GM12864 (cell line): ENCODE measurements around the gene ST6GALNAC6.
"Not testable (repeated sequence)": the region's sequence is repeated elsewhere in the genome, so short reads cannot be mapped to it uniquely, and the experiment has no call there.

Experiments
- DNase-seq: peaks from one replicate; pipeline ENCODE4 v3.0.0-alpha.2; 2011; ENCODE audit warnings: low read depth
- H3K4me3 ChIP-seq: 2 replicates; pipeline ENCODE4 v1.5.1; 2011; ENCODE audit warnings: mild to moderate bottlenecking, low read depth, low read length, control low read depth
- CTCF ChIP-seq: IDR thresholded peaks from 2 replicates; pipeline ENCODE4 v1.5.1; 2011; ENCODE audit warnings: low read depth, mild to moderate bottlenecking, moderate library complexity, low read length, control low read depth, inconsistent platforms; ENCODE audit errors: missing control alignments

ST6GALNAC6 gene

GRCh38 chr9:127871531-127871930, 27.9 kb downstream of the ST6GALNAC6 start:
- DNase-seq: no peak
- H3K4me3 ChIP-seq: no peak overlapping the region
- TF ChIP-seq CTCF: no peak

DNA sequence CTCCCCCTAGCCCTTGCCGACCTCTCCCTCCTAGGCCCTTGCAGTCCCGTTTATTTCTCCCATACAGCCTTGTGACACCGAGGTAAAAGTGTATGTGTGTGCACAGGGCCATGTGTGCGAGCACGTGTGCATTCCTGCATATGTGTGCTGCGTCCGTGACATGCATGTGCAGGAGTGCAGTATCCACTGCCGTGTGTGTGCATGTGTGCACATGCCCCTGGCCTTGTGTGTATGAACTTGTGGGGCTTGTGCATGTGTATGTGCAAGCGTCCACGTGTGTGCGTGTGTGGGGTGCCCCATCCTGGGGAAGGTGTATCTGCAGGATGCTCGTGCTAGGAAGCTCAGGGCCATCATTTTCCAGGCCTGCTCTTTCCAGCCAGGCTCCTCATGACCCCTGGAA, 28.5 kb downstream of the ST6GALNAC6 start:
- DNase-seq: no peak
- TF ChIP-seq CTCF: no peak
- H3K4me3 ChIP-seq: no peak overlapping the region

DNA sequence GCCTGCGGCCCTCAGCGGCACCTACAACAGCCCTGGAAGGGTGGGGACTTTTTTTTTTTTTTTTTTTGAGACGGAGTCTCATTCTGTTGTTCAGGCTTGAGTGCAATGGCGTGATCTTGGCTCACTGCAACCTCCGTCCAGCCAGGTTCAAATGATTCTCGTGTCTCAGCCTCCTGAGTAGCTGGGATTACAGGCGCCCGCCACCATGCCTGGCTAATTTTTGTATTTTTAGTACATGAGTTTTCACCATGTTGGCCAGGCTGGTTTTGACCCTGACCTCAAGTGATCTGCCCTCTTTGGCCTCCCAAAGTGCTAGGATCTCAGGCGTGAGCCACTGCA, 29.3 kb downstream of the ST6GALNAC6 start:
- H3K4me3 ChIP-seq, DNase-seq: not testable (repeated sequence)

DNA sequence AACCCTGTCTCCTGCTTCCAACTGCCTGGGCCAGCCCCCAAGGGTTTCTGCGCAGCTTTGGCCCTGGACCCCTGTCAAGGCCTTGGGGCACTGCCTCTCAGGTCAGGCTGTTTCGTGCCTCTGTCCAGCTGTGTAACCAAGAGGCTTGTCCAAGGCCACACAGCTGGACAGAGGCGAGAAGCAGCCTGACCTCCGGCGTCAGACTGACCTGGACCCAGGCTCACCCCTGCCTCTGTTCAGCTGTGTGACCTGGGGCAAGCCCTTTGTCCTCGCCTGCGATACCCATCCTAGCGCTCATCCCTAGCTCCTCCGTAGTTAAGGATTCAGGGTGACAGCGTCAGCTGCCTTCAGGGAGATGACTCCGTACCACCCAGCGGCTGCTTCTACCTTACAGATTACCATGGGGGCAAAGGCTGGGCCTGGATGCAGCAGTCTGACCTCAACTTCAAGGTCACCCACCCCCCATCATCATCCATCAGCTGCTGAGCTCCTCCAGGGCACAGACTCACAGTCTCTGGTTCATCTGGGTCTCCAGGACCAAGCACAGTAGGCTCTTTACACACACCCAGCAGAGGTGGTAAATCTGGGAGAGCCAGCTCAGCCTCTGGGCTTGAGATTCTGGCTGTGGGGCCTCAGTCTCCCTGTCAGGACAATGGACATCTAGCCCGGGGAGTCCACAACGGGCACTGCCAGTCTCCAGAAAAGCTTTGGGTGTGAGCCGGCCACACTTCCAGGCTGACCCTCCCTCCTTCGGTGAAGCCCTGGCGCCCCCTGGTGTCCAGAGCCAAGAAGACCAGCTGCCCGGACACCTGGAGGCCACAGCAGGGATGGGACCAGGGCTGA, 29.9 kb downstream of the ST6GALNAC6 start:
- no peak overlapping the region for H3K4me3 ChIP-seq
- DNase-seq: no peak

GRCh38 chr9:127868278-127868902, 31.0 kb downstream of the ST6GALNAC6 start:
- H3K4me3 ChIP-seq: no peak overlapping the region
- DNase-seq: no peak
- TF ChIP-seq CTCF: no peak

More for the DNA sequence above, 29.9 kb downstream of the ST6GALNAC6 start:
- TF ChIP-seq CTCF: peak; percentile 91

DNA sequence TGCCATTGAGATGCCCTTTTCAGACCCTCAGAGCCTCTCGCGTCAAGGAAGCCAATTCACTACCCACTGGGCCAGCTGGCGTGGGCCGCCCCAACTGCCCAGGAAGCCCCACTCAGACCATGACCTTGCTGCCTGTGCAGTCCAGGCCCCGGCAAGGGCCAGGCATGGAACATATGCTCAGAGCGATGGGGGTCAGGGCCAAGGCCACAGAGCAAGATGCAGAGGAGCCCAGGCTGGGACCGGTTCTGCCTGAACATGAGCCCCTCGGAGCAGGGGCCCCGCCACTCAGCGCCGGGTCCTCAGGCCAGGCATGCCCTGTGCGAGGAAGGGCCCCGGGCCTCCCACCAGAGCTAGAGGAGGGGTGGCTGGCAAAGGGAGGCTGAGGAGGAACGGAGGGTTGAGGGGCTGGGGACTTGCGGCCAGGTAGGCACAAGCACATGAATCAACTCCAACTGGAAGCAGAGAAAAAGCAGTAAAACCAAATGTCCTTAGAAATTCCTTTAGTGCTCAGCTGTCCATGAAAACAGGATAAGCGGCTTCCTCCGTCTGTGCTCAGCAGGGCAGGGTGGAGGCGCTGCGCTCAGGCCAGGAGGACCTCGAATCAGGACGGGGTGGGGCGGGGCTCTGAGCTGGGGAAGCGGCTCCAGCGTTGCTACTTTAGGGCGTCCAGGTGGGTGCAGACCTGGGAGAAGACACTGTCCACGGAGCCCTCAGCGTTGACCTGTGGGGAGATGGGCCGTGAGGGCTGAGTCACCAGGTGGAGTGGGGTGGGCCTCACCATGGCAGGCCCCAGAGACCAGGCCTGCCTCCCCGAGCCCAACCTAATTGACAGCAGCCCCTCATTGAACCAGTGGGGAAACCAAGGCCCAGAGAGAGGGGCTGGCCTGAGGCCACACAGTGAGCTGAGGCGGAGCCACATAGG, 31.8 kb downstream of the ST6GALNAC6 start:
- DNase-seq: no peak
- no peak for TF ChIP-seq CTCF
- no peak overlapping the region for H3K4me3 ChIP-seq

DNA sequence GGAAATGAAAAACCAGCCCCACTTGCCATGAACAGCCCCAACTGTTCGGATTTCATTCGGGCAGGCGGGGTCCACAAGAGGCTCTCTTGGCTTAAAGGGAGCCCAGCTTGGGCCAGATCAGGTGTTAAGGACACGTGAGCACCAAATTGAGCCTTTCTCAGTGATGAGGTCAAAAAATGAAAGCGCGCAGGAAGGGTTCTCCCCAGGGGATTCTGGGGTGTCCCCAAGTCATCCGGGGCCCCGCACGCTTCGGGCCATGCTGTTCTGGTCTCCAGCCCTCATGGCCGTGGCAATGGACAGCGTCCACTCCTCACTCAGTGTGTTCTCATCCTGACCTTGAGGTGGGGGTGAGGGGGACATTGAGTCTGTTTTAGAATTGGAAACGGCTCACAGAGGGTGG, 32.9 kb downstream of the ST6GALNAC6 start:
- H3K4me3 ChIP-seq: no peak overlapping the region
- no peak for TF ChIP-seq CTCF
- no peak for DNase-seq
